Measurements from ENCODE around the gene TEKT2. TPM values are rescaled to one million over a fixed set of nuclear protein-coding genes. Genes with fewer than 3 reads are reported as not detected.

TEKT2 gene
- total RNA-seq, 2 donors from 2014 or later: 5.6 to 9.5 TPM

DNA sequence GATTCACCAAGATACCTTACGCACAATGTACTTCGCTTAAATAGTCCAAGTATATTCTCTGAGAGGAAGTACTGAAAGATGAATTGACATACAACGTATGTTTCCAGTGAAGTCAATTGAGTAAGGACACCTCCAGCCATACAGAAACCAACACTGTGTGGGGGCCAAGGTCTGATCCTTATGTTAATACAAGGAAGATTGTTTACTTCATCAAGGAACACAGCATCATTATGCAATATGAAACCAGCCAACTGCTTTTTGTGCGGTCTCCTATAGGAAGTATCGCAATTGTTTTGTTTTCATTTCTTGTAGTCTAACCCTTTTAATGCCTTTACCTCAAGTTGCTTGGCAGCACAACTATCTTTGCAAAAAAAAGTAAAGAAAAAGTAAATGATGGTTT, 28.2 kb upstream of the TEKT2 start:
- TF ChIP-seq, protein P1, sequence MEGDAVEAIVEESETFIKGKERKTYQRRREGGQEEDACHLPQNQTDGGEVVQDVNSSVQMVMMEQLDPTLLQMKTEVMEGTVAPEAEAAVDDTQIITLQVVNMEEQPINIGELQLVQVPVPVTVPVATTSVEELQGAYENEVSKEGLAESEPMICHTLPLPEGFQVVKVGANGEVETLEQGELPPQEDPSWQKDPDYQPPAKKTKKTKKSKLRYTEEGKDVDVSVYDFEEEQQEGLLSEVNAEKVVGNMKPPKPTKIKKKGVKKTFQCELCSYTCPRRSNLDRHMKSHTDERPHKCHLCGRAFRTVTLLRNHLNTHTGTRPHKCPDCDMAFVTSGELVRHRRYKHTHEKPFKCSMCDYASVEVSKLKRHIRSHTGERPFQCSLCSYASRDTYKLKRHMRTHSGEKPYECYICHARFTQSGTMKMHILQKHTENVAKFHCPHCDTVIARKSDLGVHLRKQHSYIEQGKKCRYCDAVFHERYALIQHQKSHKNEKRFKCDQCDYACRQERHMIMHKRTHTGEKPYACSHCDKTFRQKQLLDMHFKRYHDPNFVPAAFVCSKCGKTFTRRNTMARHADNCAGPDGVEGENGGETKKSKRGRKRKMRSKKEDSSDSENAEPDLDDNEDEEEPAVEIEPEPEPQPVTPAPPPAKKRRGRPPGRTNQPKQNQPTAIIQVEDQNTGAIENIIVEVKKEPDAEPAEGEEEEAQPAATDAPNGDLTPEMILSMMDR (conservative IDR thresholded peaks at IDR 0.05): no peak
- H3K36me3 Mint-ChIP-seq (ENCODE audit: low read depth): peaks cover 7% of the 10 kb centered on the region
- Histone ChIP-seq H3K27me3 (ENCODE audit: control insufficient read depth, insufficient read depth, low read length, poor library complexity, severe bottlenecking) (no peaks in the 10 kb centered on the region), H3K27ac (ENCODE audit: low read depth, low read length) (no peak overlapping the region), H3K4me3 (ENCODE audit: low read length) (no peak overlapping the region), H3K4me1 (ENCODE audit: control insufficient read depth, insufficient read depth, low read length) (no peaks in the 10 kb centered on the region), H3K9me3 (ENCODE audit: control insufficient read depth, low read length) (no peaks in the 10 kb centered on the region), H3K9ac (ENCODE audit: extremely low read depth, low read length, poor library complexity, severe bottlenecking) (no peak overlapping the region), H3K36me3 (ENCODE audit: control insufficient read depth, insufficient read depth, low read length) (peaks cover 26% of the 10 kb centered on the region)
- DNase-seq: no peak
- H3K4me1 Mint-ChIP-seq: no peaks in the 10 kb centered on the region
- no peak overlapping the region for H3K27ac Mint-ChIP-seq
- no peaks in the 10 kb centered on the region for H3K9me3 Mint-ChIP-seq
- H3K4me3 Mint-ChIP-seq: no peak overlapping the region
- H3K27me3 Mint-ChIP-seq (ENCODE audit: insufficient read depth): no peaks in the 10 kb centered on the region
- 93 to 97% methylated on average over 5 of the region's 5 CpGs for WGBS, 2 experiments (ENCODE audit: insufficient coverage in 1 of 2, insufficient read length in 1 of 2)

GRCh38 chr1:36062315-36062714, 21.6 kb upstream of the TEKT2 start:
- TF ChIP-seq, protein P1 (conservative IDR thresholded peaks at IDR 0.05): no peak
- H3K4me3 Mint-ChIP-seq: no peak overlapping the region
- Histone ChIP-seq H3K36me3 (ENCODE audit: control insufficient read depth, insufficient read depth, low read length) (peaks cover 8% of the 10 kb centered on the region), H3K27ac (ENCODE audit: low read depth, low read length) (no peak overlapping the region), H3K27me3 (ENCODE audit: control insufficient read depth, insufficient read depth, low read length, poor library complexity, severe bottlenecking) (no peaks in the 10 kb centered on the region), H3K4me1 (ENCODE audit: control insufficient read depth, insufficient read depth, low read length) (no peaks in the 10 kb centered on the region), H3K9ac (ENCODE audit: extremely low read depth, low read length, poor library complexity, severe bottlenecking) (no peak overlapping the region), H3K4me3 (ENCODE audit: low read length) (no peak overlapping the region), H3K9me3 (ENCODE audit: control insufficient read depth, low read length) (no peaks in the 10 kb centered on the region)
- no peaks in the 10 kb centered on the region for H3K9me3 Mint-ChIP-seq
- no peaks in the 10 kb centered on the region for H3K36me3 Mint-ChIP-seq (ENCODE audit: low read depth)
- H3K4me1 Mint-ChIP-seq: no peaks in the 10 kb centered on the region
- no peak overlapping the region for H3K27ac Mint-ChIP-seq
- 83 to 100% methylated on average over 1 of the region's 1 CpG for WGBS, 2 experiments (ENCODE audit: insufficient coverage in 1 of 2, insufficient read length in 1 of 2)
- no peaks in the 10 kb centered on the region for H3K27me3 Mint-ChIP-seq (ENCODE audit: insufficient read depth)
- DNase-seq: no peak

- Histone ChIP-seq H3K27me3 (ENCODE audit: control insufficient read depth, insufficient read depth, low read length, poor library complexity, severe bottlenecking) (no peaks in the 10 kb centered on the region), H3K27ac (ENCODE audit: low read depth, low read length) (no peak overlapping the region), H3K9me3 (ENCODE audit: control insufficient read depth, low read length) (no peaks in the 10 kb centered on the region), H3K4me1 (ENCODE audit: control insufficient read depth, insufficient read depth, low read length) (no peaks in the 10 kb centered on the region), H3K4me3 (ENCODE audit: low read length) (no peak overlapping the region), H3K36me3 (ENCODE audit: control insufficient read depth, insufficient read depth, low read length) (no peaks in the 10 kb centered on the region), H3K9ac (ENCODE audit: extremely low read depth, low read length, poor library complexity, severe bottlenecking) (no peak overlapping the region)
- Mint-ChIP-seq H3K36me3 (ENCODE audit: low read depth) (no peaks in the 10 kb centered on the region), H3K4me3 (no peak overlapping the region), H3K9me3 (no peaks in the 10 kb centered on the region), H3K27ac (no peak overlapping the region), H3K27me3 (ENCODE audit: insufficient read depth) (no peaks in the 10 kb centered on the region), H3K4me1 (no peaks in the 10 kb centered on the region)
- DNase-seq: no peak
- TF ChIP-seq, protein P1 (conservative IDR thresholded peaks at IDR 0.05): no peak
Observed at GRCh38 chr1:36067871-36068270, 16.0 kb upstream of the TEKT2 start.

All from endodermal cell (in vitro differentiated cells).